ENCODE data around the gene GPANK1.

Gene GPANK1

DNA sequence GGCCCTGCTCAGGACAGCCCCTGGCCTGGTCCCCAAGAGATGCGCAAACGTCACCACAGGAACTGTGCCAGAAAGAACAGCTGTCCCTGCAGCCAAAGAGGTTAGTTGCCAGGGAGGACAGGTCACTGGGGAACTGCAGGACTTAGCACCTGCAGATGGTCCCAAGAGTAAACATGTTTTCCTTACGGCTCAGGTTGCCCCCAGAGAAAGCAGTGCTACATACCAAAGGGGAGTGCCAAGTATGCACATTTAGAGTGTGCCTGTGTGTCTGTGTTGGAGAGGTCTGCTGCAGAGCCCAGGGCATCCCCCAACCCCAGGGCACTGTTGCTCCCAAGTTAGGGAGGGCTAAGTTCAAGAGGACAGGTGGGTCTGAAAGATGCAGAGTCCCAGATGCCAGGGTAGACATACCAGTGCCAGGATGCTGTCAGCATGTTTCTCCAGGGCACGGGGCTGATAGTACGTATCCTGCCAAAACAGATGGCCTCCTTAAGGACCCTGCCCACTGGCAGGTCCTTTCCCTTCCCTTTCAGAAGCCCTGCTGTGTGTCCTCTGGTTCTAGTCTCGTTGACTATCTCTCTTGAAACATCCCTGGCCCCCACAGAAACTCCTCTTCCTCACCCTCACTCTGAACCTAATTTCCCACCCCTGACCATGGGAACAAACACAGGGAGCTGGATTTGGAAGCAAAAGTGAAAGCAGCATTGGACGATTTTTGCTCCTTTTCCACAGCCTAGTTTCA, 37.0 kb upstream of the GPANK1 start:
- TF ChIP-seq ZFX (IDR thresholded peaks at IDR 0.05; ENCODE audit: borderline replicate concordance) (no peak), CTCF (IDR thresholded peaks at IDR 0.05) (no peak)

DNA sequence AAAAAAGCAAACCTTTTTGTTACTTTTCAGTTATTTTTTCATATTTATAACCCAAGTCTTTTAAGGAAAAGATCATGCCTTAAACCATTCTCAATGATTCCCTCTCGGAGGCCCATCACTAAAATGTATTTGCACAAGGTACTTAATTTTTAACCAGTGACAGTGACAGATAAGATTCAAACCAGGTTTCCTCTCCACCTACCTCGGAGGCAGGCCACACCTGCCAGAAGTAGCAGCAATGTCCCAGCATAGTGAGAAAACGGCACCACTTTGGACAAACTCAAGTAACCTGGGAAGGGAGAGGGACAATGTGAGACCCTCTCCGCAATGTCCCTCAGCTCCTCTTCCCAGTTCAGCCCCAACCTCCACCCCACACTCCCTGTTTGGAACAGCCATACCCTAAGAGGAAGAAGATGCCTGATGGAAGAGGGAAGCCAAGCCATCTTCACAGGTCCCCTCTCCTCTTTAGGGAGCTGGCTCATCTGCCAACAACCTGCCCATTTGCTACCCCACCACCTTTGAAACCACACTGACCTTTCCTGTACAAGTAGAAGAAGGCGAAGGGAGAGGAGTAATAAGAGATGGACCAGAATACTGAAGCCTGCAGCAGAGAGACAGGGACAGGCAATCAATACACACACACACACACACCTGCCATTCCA, 36.1 kb upstream of the GPANK1 start:
- H3K27ac ChIP-seq = no peak overlapping the region
- TF ChIP-seq CTCF (IDR thresholded peaks at IDR 0.05) (no peak), ZFX (IDR thresholded peaks at IDR 0.05; ENCODE audit: borderline replicate concordance) (no peak)

More for the DNA sequence above, 37.0 kb upstream of the GPANK1 start:
- peak overlapping the region; percentile 72; the same call in 1 of the 2 replicates for H3K27ac ChIP-seq

- TF ChIP-seq CTCF (IDR thresholded peaks at IDR 0.05) = no peak
- TF ChIP-seq ZFX (IDR thresholded peaks at IDR 0.05; ENCODE audit: borderline replicate concordance) = no peak
- no peak overlapping the region for H3K27ac ChIP-seq
Observed at GRCh38 chr6:31697555-31697954, 32.8 kb upstream of the GPANK1 start.

- TF ChIP-seq ZFX (IDR thresholded peaks at IDR 0.05; ENCODE audit: borderline replicate concordance) (no peak), CTCF (IDR thresholded peaks at IDR 0.05) (no peak)
- no peak overlapping the region for H3K27ac ChIP-seq
Observed at GRCh38 chr6:31693535-31693934, 28.7 kb upstream of the GPANK1 start.

DNA sequence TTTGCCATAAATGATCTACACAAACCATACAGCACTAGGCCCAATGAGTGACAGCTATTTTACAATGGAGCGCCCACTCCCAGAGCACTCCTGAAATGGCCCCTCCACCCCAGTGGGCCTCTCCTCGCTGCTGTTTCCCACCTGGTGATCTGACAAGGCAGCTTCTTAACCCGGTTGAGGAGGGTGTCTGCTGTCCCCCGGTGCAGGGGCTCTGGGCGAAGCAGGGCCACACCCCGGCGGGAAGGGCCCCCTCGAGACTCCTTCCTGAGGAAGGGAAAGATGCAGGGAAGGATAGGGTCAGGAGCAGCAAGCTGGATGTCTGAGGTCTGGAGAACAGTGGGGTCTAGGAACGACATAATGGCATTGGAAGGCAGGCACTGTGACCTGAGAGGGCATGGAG, 28.1 kb upstream of the GPANK1 start:
- TF ChIP-seq ZFX (IDR thresholded peaks at IDR 0.05; ENCODE audit: borderline replicate concordance) (no peak), CTCF (IDR thresholded peaks at IDR 0.05) (no peak)
- H3K27ac ChIP-seq = no peak overlapping the region

DNA sequence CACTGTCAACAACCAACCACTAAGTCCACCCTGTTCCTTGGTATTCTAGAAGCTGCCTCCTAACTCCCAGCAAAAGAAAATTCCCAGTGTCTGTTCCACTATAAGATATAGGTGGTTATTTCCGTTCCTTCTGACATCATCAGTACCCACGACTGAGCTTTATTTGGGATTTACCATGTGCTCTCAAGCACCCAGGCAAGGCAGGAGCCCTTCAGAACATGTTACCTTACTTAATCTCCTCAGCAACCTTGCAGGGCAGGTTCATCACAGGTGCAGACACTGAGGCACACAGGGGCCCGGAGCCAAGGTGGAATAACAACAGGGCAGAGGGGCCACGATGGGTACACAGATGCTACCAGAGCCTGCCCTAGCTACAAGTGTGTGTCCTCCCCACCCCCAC, 27.6 kb upstream of the GPANK1 start:
- no peak overlapping the region for H3K27ac ChIP-seq
- TF ChIP-seq ZFX (IDR thresholded peaks at IDR 0.05; ENCODE audit: borderline replicate concordance) (no peak), CTCF (IDR thresholded peaks at IDR 0.05) (no peak)

GRCh38 chr6:31691564-31692108, 26.8 kb upstream of the GPANK1 start:
- TF ChIP-seq ZFX (IDR thresholded peaks at IDR 0.05; ENCODE audit: borderline replicate concordance) = no peak
- TF ChIP-seq CTCF (IDR thresholded peaks at IDR 0.05) = no peak
- H3K27ac ChIP-seq = no peak overlapping the region

Measured in 22Rv1 (cell line).